ENCODE data around the gene RPF1.

DNA sequence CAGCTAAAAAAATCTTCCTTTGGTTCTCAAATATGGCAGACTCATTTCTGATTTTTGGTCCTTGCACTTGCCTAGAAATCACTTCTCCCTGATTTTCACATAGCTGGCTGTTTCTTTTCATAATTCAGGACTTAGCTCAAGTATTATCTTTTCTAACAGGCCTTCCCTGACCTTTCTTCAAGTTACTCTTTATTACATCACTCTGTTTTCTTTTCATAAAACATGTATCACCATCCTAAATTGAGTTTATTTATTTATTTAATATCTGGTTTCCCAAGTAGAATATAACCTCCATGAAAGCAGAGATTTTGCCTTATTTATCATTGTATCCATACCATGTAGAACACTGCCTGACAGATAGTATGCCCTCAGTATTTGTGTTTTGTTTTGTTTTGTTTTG is 45.5 kb downstream of the RPF1 start:
- TF ChIP-seq RAD21 (IDR thresholded peaks at IDR 0.05; ENCODE audit: low read length) (no peak), RFX5 (IDR thresholded peaks at IDR 0.05; ENCODE audit: low read depth, low read length) (no peak), POLR2A (IDR thresholded peaks at IDR 0.05; ENCODE audit: low read depth, low read length) (no peak), RCOR1 (IDR thresholded peaks at IDR 0.05; ENCODE audit: insufficient replicate concordance, low read length) (no peak), MXI1 (IDR thresholded peaks at IDR 0.05; ENCODE audit: borderline replicate concordance, low read depth, low read length) (no peak), BHLHE40 (IDR thresholded peaks at IDR 0.05; ENCODE audit: low read depth, low read length) (no peak), CHD1 (IDR thresholded peaks at IDR 0.05; ENCODE audit: low read depth, low read length) (no peak), CEBPB (IDR thresholded peaks at IDR 0.05; ENCODE audit: low read depth, low read length) (no peak)
- TF ChIP-seq, protein P1, sequence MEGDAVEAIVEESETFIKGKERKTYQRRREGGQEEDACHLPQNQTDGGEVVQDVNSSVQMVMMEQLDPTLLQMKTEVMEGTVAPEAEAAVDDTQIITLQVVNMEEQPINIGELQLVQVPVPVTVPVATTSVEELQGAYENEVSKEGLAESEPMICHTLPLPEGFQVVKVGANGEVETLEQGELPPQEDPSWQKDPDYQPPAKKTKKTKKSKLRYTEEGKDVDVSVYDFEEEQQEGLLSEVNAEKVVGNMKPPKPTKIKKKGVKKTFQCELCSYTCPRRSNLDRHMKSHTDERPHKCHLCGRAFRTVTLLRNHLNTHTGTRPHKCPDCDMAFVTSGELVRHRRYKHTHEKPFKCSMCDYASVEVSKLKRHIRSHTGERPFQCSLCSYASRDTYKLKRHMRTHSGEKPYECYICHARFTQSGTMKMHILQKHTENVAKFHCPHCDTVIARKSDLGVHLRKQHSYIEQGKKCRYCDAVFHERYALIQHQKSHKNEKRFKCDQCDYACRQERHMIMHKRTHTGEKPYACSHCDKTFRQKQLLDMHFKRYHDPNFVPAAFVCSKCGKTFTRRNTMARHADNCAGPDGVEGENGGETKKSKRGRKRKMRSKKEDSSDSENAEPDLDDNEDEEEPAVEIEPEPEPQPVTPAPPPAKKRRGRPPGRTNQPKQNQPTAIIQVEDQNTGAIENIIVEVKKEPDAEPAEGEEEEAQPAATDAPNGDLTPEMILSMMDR (conservative IDR thresholded peaks at IDR 0.05; ENCODE audit: low read depth, low read length), result no peak

Measured in IMR-90 (cell line).